OCI-LY3 (cell line): Measurements from ENCODE around the gene TTC28.

Experiments
- EZH2phosphoT487 ChIP-seq: fragments of 200-600 bp; shearing (Covaris generic); IDR thresholded peaks from 2 replicates; pipeline ENCODE4 v1.6.1; 2018; ENCODE audit warnings: antibody characterized with exemption, mixed run types, low read depth
- TF ChIP-seq, protein P1 (sequence below): fragments of 200-600, 300-600 bp; sonication (generic); IDR thresholded peaks from 2 replicates; pipeline ENCODE4 v1.5.1; 2014; ENCODE audit warnings: antibody characterized with exemption, low read length, low read depth

DNA sequence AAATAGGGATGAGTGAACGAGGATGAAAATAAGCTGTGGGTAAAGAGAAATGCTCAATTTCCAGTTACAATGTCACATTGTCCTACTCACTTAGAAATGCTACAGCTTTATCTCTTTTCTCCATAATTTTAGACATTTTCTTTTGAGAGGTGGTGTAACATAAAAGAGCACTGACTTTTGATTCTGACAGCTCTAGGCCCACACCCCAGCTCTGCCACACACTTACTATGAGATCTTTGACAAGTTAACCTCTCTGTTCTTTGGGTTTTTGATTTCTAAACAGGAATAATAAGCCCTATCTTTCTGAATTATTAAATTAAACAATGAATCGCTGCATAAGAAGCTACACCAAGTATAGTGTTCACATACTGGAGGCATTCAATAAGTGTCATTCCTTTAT is 532.2 kb downstream of the TTC28 start:
- TF ChIP-seq, protein P1, sequence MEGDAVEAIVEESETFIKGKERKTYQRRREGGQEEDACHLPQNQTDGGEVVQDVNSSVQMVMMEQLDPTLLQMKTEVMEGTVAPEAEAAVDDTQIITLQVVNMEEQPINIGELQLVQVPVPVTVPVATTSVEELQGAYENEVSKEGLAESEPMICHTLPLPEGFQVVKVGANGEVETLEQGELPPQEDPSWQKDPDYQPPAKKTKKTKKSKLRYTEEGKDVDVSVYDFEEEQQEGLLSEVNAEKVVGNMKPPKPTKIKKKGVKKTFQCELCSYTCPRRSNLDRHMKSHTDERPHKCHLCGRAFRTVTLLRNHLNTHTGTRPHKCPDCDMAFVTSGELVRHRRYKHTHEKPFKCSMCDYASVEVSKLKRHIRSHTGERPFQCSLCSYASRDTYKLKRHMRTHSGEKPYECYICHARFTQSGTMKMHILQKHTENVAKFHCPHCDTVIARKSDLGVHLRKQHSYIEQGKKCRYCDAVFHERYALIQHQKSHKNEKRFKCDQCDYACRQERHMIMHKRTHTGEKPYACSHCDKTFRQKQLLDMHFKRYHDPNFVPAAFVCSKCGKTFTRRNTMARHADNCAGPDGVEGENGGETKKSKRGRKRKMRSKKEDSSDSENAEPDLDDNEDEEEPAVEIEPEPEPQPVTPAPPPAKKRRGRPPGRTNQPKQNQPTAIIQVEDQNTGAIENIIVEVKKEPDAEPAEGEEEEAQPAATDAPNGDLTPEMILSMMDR = no peak
- no peak for TF ChIP-seq EZH2phosphoT487
